Measurements from ENCODE around the gene SLC66A1.
"Not testable (repeated sequence)": the region's sequence is repeated elsewhere in the genome, so short reads cannot be mapped to it uniquely, and the experiment has no call there.

Gene SLC66A1

GRCh38 chr1:19311931-19312781 lies at the start of gene SLC66A1, which contains the start of gene AKR7A2:
TSS of gene SLC66A1 (plus strand) at chr1:19312326. CDS start at chr1:19317678, 5,352 bp downstream.
TSS of gene AKR7A2 (minus strand) at chr1:19312144. CDS start at chr1:19312124, 20 bp downstream.
- DNase-seq: peak; percentile 78 to 79

GRCh38 chr1:19262744-19263143 lies 49.4 kb upstream of the SLC66A1 start:
- DNase-seq: no peak

- DNase-seq: no peak
Measured at GRCh38 chr1:19268445-19268844, 43.7 kb upstream of the SLC66A1 start.

- not testable (repeated sequence) for DNase-seq
Measured at GRCh38 chr1:19269427-19270342, 42.4 kb upstream of the SLC66A1 start.

- DNase-seq: not testable (repeated sequence)
Measured at GRCh38 chr1:19270343-19270730, 41.8 kb upstream of the SLC66A1 start.

GRCh38 chr1:19272064-19272463 lies 40.1 kb upstream of the SLC66A1 start:
- DNase-seq: no peak

- DNase-seq: no peak
Measured at GRCh38 chr1:19273106-19273843, 38.9 kb upstream of the SLC66A1 start.

- not testable (repeated sequence) for DNase-seq
Measured at GRCh38 chr1:19273844-19274531, 38.1 kb upstream of the SLC66A1 start.

- DNase-seq: no peak
Measured at GRCh38 chr1:19274636-19275035, 37.5 kb upstream of the SLC66A1 start.

- DNase-seq: no peak
Measured at GRCh38 chr1:19283891-19284290, 28.2 kb upstream of the SLC66A1 start.

- DNase-seq: no peak
Measured at GRCh38 chr1:19284881-19285280, 27.2 kb upstream of the SLC66A1 start.

GRCh38 chr1:19285366-19285765 lies 26.8 kb upstream of the SLC66A1 start:
- DNase-seq: not testable (repeated sequence)

- DNase-seq: not testable (repeated sequence)
Measured at GRCh38 chr1:19285807-19286206, 26.3 kb upstream of the SLC66A1 start.

GRCh38 chr1:19287436-19288185 lies 24.5 kb upstream of the SLC66A1 start:
- DNase-seq: no peak

GRCh38 chr1:19288324-19289241 lies 23.5 kb upstream of the SLC66A1 start, which contains the start of gene AKR7A3:
TSS of gene AKR7A3 (minus strand) at chr1:19288770. CDS start at chr1:19288709, 61 bp downstream.
- not testable (repeated sequence) for DNase-seq

- DNase-seq: no peak
Measured at GRCh38 chr1:19289244-19289643, 22.9 kb upstream of the SLC66A1 start.

GRCh38 chr1:19294638-19295037 lies 17.5 kb upstream of the SLC66A1 start:
- DNase-seq: no peak

- DNase-seq: no peak
Measured at GRCh38 chr1:19300211-19300610, 11.9 kb upstream of the SLC66A1 start.

GRCh38 chr1:19304081-19304480 lies 8.0 kb upstream of the SLC66A1 start:
- DNase-seq: not testable (repeated sequence)

GRCh38 chr1:19305880-19306279 lies 6.2 kb upstream of the SLC66A1 start:
- no peak for DNase-seq
